ENCODE measurements around the gene PSMG3. TPM values are rescaled to one million over a fixed set of nuclear protein-coding genes. Genes with fewer than 3 reads are reported as not detected.

The PSMG3 gene
- total RNA-seq, 1 experiment from 2014 or later = 63.0 TPM

- no peak for TF ChIP-seq CTCF (conservative IDR thresholded peaks at IDR 0.05)
- no peak overlapping the region for H4K8ac ChIP-seq (replicated peaks; ENCODE audit: insufficient read length, low read depth, low read length)
- Mint-ChIP-seq H3K4me3 (no peak overlapping the region), H3K27ac (no peak overlapping the region), H3K27me3 (ENCODE audit: low read depth) (no peaks in the 10 kb centered on the region; the same call in 1 of the 2 replicates), H3K36me3 (ENCODE audit: insufficient read depth in 1 of 3, low read depth in 3 of 3) (no peaks in the 10 kb centered on the region), H3K9me3 (no peaks in the 10 kb centered on the region; a peak in 1 of 5 replicates), H3K4me1 (peaks cover 3 to 18% of the 10 kb centered on the region in 2 experiments)
- H4K20me1 ChIP-seq (ENCODE audit: control insufficient read depth, insufficient read depth, insufficient read length) = no peaks in the 10 kb centered on the region
- H3K9me3 ChIP-seq (ENCODE audit: control insufficient read depth, low read depth, low read length) = no peaks in the 10 kb centered on the region
- H3K4ac ChIP-seq (ENCODE audit: low read depth, low read length) = no peak overlapping the region
- H3K14ac ChIP-seq (ENCODE audit: insufficient read depth, low read length) = no peak overlapping the region
- no peak overlapping the region for H3T11ph ChIP-seq (ENCODE audit: low read length)
- H4K5ac ChIP-seq (ENCODE audit: insufficient read length, low read depth, low read length) = no peak overlapping the region
- no peak overlapping the region for H3K9ac ChIP-seq (ENCODE audit: extremely low read depth, insufficient read length, low read length)
- no peak overlapping the region for H3K27ac ChIP-seq (ENCODE audit: insufficient read length, low read depth, low read length)
- no peaks in the 10 kb centered on the region for H3K27me3 ChIP-seq (ENCODE audit: insufficient read depth, low read length)
- no peak overlapping the region for H3K4me2 ChIP-seq (ENCODE audit: insufficient read depth, insufficient read length, low read length)
- H2AK5ac ChIP-seq (ENCODE audit: insufficient read length, low read length) = no peak overlapping the region
- H2AFZ ChIP-seq (ENCODE audit: low read length) = no peak overlapping the region
- WGBS (ENCODE audit: extremely low coverage, insufficient read length, low lambda C conversion rate) = no CpG with 5 or more reads among the region's 28 CpGs
- H2BK12ac ChIP-seq (ENCODE audit: insufficient read length, low read depth, low read length) = no peak overlapping the region
- no peak overlapping the region for H3K23ac ChIP-seq (ENCODE audit: insufficient read length, low read depth, low read length)
- H3K18ac ChIP-seq (ENCODE audit: insufficient read length, low read depth, low read length) = no peak overlapping the region
- no peak overlapping the region for H2BK15ac ChIP-seq (ENCODE audit: low read depth, low read length)
- no peak overlapping the region for H2BK5ac ChIP-seq (ENCODE audit: insufficient read length, low read length)
- H3K4me1 ChIP-seq (ENCODE audit: insufficient read depth, low read length) = no peaks in the 10 kb centered on the region
- H3K23me2 ChIP-seq (ENCODE audit: insufficient read length, low read depth, low read length, poor library complexity, severe bottlenecking) = no peaks in the 10 kb centered on the region
- H4K91ac ChIP-seq (ENCODE audit: insufficient read length, low read depth, low read length) = no peak overlapping the region
- no peaks in the 10 kb centered on the region for H3K79me2 ChIP-seq (ENCODE audit: insufficient read depth, low read length)
- H3K79me1 ChIP-seq (ENCODE audit: insufficient read depth, low read depth, low read length, poor library complexity, severe bottlenecking) = no peaks in the 10 kb centered on the region
- DNase-seq = no peak
- H2BK120ac ChIP-seq (ENCODE audit: low read depth, low read length, poor library complexity, severe bottlenecking) = no peak overlapping the region
- H2BK20ac ChIP-seq (ENCODE audit: low read depth, low read length, poor library complexity, severe bottlenecking) = no peak overlapping the region
- no peak overlapping the region for H3K56ac ChIP-seq (ENCODE audit: insufficient read length, low read depth, low read length)
These were observed 16.2 kb downstream of the PSMG3 start for GRCh38 chr7:1553512-1554210.

Data from H9 (cell line).